ENCODE results near the gene JUNB.
"Not testable (repeated sequence)": the region's sequence is repeated elsewhere in the genome, so short reads cannot be mapped to it uniquely, and the experiment has no call there.

JUNB gene

GRCh38 chr19:12804051-12804450 lies 12.8 kb downstream of the JUNB start:
- DNase-seq = no peak

- peak; percentile 93 to 97 (median 96) for DNase-seq
Observed at GRCh38 chr19:12806242-12807081, 15.2 kb downstream of the JUNB start, which contains the start of gene RNASEH2A. RNASEH2A (plus strand) TSS chr19:12806584; CDS start chr19:12806674, 90 bp downstream.

- no peak for DNase-seq
Observed at GRCh38 chr19:12815088-12815487, 23.8 kb downstream of the JUNB start.

GRCh38 chr19:12817188-12817587 lies 25.9 kb downstream of the JUNB start:
- not testable (repeated sequence) for DNase-seq

GRCh38 chr19:12817810-12818209 lies 26.5 kb downstream of the JUNB start:
- not testable (repeated sequence) for DNase-seq

- DNase-seq = no peak
Observed at GRCh38 chr19:12821761-12822160, 30.5 kb downstream of the JUNB start.

- peak in 1 of 4 experiments; percentile 56 for DNase-seq
Observed at GRCh38 chr19:12825254-12826131, 34.2 kb downstream of the JUNB start.

GRCh38 chr19:12828494-12828893 lies 37.2 kb downstream of the JUNB start:
- DNase-seq = peak in 1 of 4 experiments; percentile 32

- DNase-seq = no peak
Observed at GRCh38 chr19:12833418-12833737, 42.1 kb downstream of the JUNB start.

- DNase-seq = peak in 2 of 4 experiments; percentile 41 to 45
Observed at GRCh38 chr19:12833738-12834565, 42.7 kb downstream of the JUNB start.

GRCh38 chr19:12834566-12834943 lies 43.3 kb downstream of the JUNB start, which contains the start of gene RTBDN:
RTBDN (minus strand) TSS chr19:12834579; CDS start chr19:12829979, 4,600 bp downstream.
- DNase-seq = peak in 1 of 4 experiments; percentile 8

GRCh38 chr19:12834976-12835757 lies 43.9 kb downstream of the JUNB start:
- DNase-seq = peak in 1 of 4 experiments; percentile 37

GRCh38 chr19:12836529-12836863 lies 45.2 kb downstream of the JUNB start:
- DNase-seq = no peak

- DNase-seq = no peak
Observed at GRCh38 chr19:12837225-12837624, 45.9 kb downstream of the JUNB start.

- DNase-seq = peak; percentile 58 to 87 (median 67)
Observed at GRCh38 chr19:12838182-12838885, 47.0 kb downstream of the JUNB start, which contains the start of gene MAST1. MAST1 (plus strand) TSS chr19:12838515; CDS start chr19:12838573, 58 bp downstream.

- no peak for DNase-seq
Observed at GRCh38 chr19:12838886-12839756, 47.8 kb downstream of the JUNB start.

- peak; percentile 34 to 71 (median 50) for DNase-seq
Observed at GRCh38 chr19:12840091-12841079, 49.1 kb downstream of the JUNB start.

- DNase-seq = peak in 1 of 4 experiments; percentile 40
Observed at GRCh38 chr19:12841094-12841493, 49.8 kb downstream of the JUNB start.
